Skeletal muscle tissue (tissue), 4 donors: Measurements from ENCODE around the gene IL6. TPM values are rescaled to one million over a fixed set of nuclear protein-coding genes. Genes with fewer than 3 reads are reported as not detected.
"Not testable (repeated sequence)": the region's sequence is repeated elsewhere in the genome, so short reads cannot be mapped to it uniquely, and the experiment has no call there.

Source experiments
- H3K27ac ChIP-seq: one replicate; pipeline ENCODE4 v1.7.0; 2013; ENCODE audit warnings: mild to moderate bottlenecking, low read depth, low read length, inconsistent platforms
- H3K27me3 ChIP-seq, 3 donors: one replicate each; pipeline ENCODE4 v1.7.0; 2013; ENCODE audit warnings: low read length in 3 of 3; ENCODE audit not compliant: control insufficient read depth in 3 of 3, insufficient read depth in 3 of 3
- H3K36me3 ChIP-seq, 3 donors: one replicate each; pipeline ENCODE4 v1.7.0; 2013; ENCODE audit warnings: low read length in 3 of 3; ENCODE audit not compliant: control insufficient read depth in 3 of 3, insufficient read depth in 3 of 3
- H3K4me1 ChIP-seq, 3 donors: one replicate each; pipeline ENCODE4 v1.7.0; 2013; ENCODE audit warnings: low read length in 3 of 3, mild to moderate bottlenecking in 3 of 3; ENCODE audit not compliant: control insufficient read depth in 3 of 3, insufficient read depth in 3 of 3
- H3K4me3 ChIP-seq, 3 donors: one replicate each; pipeline ENCODE4 v1.7.0; 2013; ENCODE audit warnings: low read length in 3 of 3
- H3K9ac ChIP-seq, 3 donors: one replicate each; pipeline ENCODE4 v1.7.0; 2013; ENCODE audit warnings: low read length in 3 of 3, mild to moderate bottlenecking in 3 of 3, moderate library complexity in 2 of 3, low read depth in 1 of 3
- H3K9me3 ChIP-seq, 3 donors: one replicate each; pipeline ENCODE4 v1.7.0; 2013; ENCODE audit warnings: low read length in 3 of 3; ENCODE audit not compliant: control insufficient read depth in 3 of 3
- total RNA-seq: library from RNA; depleted of rRNA; stranded (reverse); fragments of >200 nt; gene quantifications from one replicate; pipeline ENCODE4 v1.2.3, GENCODE V29; 2014
- donor health status: Osteomylitis.

The IL6 gene
- total RNA-seq, 1 donor from 2014 or later: not detected

DNA sequence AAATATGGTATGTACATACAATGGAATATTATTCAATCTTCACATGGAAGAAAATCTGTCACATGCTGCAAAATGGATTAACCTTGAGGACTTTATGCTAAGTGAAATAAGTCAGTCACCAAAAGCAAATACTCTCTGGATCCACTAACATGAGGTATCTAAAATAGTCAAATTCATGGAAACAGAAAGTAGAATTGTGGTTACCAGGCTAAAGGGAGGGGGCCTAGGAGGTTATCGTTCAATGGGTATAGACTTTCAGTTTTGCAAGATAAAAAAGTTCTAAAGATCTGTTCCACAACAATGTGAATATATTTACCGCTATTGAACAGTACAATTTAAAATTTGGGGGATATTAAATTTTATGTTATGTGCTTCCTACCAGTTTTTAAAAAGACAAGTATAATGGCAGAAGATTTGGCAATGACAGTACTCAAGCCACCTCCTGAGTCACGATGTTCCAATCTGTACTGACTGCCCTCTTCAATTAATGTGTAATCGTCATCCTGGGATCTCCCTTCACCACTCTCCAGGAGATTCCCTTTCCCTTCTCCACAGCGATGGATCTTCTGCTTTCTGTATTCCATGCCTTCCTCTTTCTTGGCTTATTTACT is 32.3 kb upstream of the IL6 start:
- Histone ChIP-seq H3K27me3 (no peaks in the 10 kb centered on the region), H3K4me1 (peaks cover 0 to 4% (median 0%) of the 10 kb centered on the region in 3 donors), H3K36me3 (no peaks in the 10 kb centered on the region), H3K27ac (no peak overlapping the region), H3K4me3 (no peak overlapping the region), H3K9ac (no peak overlapping the region), H3K9me3 (no peaks in the 10 kb centered on the region)

DNA sequence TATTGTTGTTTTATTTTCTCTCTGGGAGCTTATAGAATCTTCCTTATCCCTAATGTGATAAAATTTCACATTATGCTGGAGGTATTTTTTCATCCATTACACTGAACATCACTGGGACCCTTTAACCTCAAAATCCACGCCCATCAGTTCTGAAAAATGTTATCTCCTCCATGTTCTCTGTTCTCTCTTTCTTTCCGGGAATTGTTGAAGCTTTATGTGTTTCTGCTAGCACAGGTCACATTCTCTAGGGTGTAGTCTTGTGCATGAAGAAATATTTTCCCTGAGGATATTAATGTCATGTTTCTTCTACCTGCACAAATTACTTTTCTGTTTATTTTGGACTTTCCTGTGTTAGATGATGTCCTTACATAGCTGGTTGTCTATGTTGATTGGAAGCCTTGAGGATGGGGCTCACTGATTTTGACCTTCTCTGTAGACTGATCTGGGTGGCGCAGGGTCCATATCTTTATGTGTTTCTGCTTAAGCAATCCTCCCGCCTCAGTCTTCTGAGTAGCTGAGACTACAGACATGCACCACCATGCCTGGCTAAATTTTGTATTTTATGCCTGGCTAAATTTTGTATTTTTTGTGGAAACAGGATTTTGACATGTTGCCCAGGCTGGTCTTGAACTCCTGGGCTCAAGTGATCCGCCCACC is 31.4 kb upstream of the IL6 start:
- no peaks in the 10 kb centered on the region for H3K27me3 ChIP-seq
- no peaks in the 10 kb centered on the region for H3K36me3 ChIP-seq
- H3K4me1 ChIP-seq: peaks cover 0 to 4% (median 0%) of the 10 kb centered on the region in 3 donors
- no peak overlapping the region for H3K4me3 ChIP-seq
- no peaks in the 10 kb centered on the region for H3K9me3 ChIP-seq
- H3K9ac ChIP-seq: no peak overlapping the region
- H3K27ac ChIP-seq: no peak overlapping the region

DNA sequence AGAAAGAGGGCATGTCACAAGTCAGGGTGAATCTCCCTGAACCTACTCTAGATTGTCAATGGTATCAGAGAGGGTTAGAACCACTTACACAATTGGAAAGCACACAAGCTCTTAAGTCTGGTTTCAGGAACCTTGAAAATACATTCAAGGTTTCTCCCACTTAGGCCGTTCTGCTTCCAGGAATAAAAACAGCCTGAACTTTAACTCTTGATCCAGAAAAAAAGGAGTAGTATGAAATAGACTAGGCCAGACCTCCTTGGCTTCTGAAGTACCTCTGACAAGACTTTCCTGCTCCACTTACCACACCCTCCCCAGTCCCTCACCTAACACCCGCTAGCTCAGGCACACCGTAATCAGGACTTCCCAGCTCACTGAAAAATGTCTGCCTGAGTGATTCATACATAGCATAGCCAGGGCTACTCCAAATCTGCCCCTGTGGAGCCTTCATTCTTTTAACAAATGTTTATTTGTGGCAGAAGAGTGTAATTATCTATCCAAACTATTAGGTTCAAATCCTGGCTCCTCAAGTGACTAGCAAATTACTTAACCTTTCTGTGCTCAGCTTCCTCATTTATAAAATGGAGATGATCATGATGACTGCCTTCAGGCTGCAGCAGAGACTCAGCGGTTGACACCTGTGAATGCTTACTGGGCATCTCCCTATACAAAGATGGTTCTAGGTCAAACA is 30.3 kb upstream of the IL6 start:
- no peaks in the 10 kb centered on the region for H3K9me3 ChIP-seq
- no peaks in the 10 kb centered on the region for H3K27me3 ChIP-seq
- no peak overlapping the region for H3K4me3 ChIP-seq
- no peak overlapping the region for H3K27ac ChIP-seq
- no peaks in the 10 kb centered on the region for H3K36me3 ChIP-seq
- H3K4me1 ChIP-seq: peaks cover 0 to 4% (median 0%) of the 10 kb centered on the region in 3 donors
- H3K9ac ChIP-seq: no peak overlapping the region

DNA sequence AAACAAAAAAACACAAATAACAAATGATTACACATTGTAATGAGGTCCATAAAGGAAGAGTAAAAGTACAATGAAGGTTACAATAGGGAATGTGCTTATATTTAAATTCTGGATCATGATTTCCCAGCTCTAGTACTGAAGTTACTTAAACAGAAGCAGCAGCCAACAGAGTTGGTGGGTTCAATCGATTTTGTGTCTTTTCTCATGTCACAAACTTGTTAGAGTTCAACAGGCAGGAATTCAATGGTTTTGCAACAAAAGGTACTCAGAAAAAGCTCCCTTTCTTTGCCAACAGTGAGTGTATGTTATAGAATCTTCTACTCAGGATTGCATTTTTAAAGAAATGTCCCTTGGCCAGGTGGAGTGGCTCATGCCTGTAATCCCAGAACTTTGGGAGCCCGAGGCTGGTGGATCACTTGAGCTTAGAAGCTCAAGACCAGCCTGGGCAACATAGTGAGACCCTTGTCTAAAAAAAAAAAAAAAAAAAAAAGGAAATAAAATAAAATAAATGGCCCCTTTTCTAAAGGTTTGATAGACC is 29.6 kb upstream of the IL6 start:
- H3K9me3 ChIP-seq: no peaks in the 10 kb centered on the region
- no peaks in the 10 kb centered on the region for H3K36me3 ChIP-seq
- H3K27ac ChIP-seq: no peak overlapping the region
- no peaks in the 10 kb centered on the region for H3K27me3 ChIP-seq
- no peak overlapping the region for H3K4me3 ChIP-seq
- peaks cover 0 to 4% (median 0%) of the 10 kb centered on the region in 3 donors for H3K4me1 ChIP-seq
- H3K9ac ChIP-seq: no peak overlapping the region

DNA sequence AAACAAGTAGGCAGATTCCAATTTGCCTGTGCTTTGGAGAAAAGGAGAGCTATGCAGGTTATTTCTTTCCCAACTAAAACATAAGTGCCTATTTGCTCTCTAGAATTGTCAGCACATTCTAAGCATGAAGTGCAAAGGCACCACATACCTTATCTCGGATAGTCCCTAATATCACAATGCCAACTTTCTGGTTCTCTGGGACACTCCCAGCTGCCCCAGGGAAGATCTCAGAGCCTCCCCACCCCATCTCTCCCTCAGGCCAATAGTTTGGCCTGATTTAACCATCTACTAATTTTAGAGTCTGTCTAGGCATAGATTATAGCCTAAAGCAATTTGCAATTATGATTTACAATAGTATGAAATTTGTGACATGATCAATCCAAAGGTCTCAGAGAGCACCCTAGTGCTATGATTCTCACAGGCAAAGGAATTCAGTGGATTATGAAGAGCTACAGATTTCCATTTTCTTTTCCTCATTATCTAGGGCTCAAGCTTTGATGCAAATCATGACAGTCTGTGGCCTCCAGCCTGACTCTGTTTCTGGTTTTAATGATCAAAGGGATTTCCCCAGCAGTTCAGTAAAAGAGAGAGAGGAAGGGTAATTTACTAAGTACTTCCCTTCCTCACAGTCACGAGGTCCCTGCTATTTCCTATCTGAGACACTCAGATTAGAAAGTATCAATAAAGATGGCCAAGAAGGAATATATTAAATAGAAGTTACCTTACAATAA is 29.0 kb upstream of the IL6 start:
- peaks cover 0 to 4% (median 0%) of the 10 kb centered on the region in 3 donors for H3K4me1 ChIP-seq
- no peak overlapping the region for H3K9ac ChIP-seq
- H3K4me3 ChIP-seq: no peak overlapping the region
- H3K27me3 ChIP-seq: no peaks in the 10 kb centered on the region
- H3K36me3 ChIP-seq: no peaks in the 10 kb centered on the region
- H3K27ac ChIP-seq: no peak overlapping the region
- H3K9me3 ChIP-seq: no peaks in the 10 kb centered on the region

DNA sequence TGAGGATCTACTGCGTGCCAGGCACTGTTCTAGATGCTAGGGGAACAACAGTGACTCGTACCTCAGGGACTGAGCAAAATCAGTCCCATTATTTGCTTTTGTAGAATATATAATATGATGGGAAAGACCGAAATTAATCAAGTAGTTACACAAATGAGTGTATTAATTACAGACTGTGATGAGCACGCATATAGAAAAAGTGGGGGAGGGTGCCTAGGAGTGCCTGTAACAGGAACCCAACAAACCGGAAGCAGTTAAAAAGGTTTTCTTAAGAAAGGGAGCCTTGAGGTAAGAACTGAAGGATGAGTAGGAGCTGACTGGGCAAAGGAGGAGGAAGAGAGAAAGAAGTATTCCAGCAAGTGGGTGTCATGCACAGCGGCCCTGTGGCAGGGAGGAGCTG is 28.2 kb upstream of the IL6 start:
- no peaks in the 10 kb centered on the region for H3K36me3 ChIP-seq
- H3K4me1 ChIP-seq: peaks cover 0 to 4% (median 0%) of the 10 kb centered on the region in 3 donors
- no peaks in the 10 kb centered on the region for H3K9me3 ChIP-seq
- H3K4me3 ChIP-seq: no peak overlapping the region
- H3K9ac ChIP-seq: no peak overlapping the region
- H3K27me3 ChIP-seq: no peaks in the 10 kb centered on the region
- no peak overlapping the region for H3K27ac ChIP-seq

DNA sequence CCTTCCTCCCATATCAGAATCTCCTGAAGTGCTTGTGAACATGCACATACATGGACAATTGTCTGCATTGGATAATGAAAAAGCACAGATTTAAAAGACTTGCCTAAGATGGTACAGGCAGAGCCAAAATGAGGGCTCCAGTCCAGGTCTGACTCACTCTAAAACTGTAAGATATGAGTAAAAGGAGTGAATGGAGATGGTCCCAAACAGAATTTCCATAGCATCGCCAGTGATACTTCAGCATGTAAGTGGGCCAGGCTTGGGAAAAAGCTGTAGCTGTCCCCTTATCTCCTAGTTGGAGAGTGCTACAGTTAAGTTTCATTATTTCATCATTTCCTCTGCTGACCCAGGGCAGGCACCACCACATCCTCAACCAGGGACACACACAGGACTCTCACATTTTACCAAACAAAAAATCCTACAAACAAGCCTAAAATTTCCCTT is 26.4 kb upstream of the IL6 start:
- Histone ChIP-seq H3K9me3 (no peaks in the 10 kb centered on the region), H3K9ac (no peak overlapping the region), H3K27ac (no peak overlapping the region), H3K4me3 (no peak overlapping the region), H3K27me3 (no peaks in the 10 kb centered on the region), H3K4me1 (peaks cover 0 to 4% (median 0%) of the 10 kb centered on the region in 3 donors), H3K36me3 (no peaks in the 10 kb centered on the region)

DNA sequence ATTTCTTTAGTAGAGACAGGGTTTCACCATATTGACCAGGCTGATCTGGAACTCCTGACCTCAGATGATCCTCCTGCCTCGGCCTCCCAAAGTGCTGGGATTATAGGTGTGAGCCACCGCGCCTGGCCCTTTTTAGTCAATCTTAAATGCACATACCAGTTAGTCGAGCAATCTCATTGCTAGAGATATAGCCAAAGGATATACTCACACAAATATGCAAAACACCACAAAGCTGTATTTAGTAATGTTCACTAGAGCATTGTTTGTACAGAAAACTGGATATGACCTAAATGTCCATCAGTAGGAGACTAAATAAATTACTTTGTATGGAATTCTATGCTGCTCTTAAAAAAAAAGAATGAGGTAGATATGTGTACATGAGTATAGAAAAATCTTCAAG is 24.5 kb upstream of the IL6 start:
- H3K27ac ChIP-seq: no peak overlapping the region
- H3K4me3 ChIP-seq: no peak overlapping the region
- no peak overlapping the region for H3K9ac ChIP-seq
- no peaks in the 10 kb centered on the region for H3K9me3 ChIP-seq
- no peaks in the 10 kb centered on the region for H3K36me3 ChIP-seq
- H3K27me3 ChIP-seq: no peaks in the 10 kb centered on the region
- H3K4me1 ChIP-seq: peaks cover 0 to 4% (median 0%) of the 10 kb centered on the region in 3 donors

DNA sequence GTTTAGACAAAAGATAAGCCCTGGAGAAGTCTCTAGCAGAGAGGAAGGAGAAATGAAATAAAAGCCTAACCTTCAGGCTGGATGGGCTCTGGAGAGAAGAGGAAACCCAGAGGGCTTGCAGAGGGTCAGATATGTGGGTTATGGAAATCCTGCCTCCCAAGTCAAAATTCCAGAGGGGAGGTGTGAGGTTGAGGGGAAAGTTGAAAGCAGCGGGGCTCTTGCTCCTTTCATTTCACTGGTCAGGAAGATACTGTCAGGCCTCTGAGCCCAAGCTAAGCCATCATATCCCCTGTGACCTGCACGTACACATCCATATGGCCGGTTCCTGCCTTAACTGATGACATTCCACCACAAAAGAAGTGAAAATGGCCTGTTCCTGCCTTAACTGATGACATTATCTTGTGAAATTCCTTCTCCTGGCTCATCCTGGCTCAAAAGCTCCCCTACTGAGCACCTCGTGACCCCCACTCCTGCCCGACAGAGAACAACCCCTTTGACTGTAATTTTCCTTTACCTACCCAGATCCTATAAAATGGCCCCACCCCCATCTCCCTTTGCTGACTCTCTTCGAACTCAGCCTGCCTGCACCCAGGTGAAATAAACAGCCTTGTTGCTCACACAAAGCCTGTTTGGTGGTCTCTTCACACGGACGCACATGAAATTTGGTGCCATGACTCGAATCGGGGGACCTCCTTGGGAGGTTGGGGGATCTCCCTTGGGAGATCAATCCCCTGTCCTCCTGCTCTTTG is 23.7 kb upstream of the IL6 start:
- H3K4me1 ChIP-seq, H3K9me3 ChIP-seq, H3K9ac ChIP-seq, H3K36me3 ChIP-seq, H3K4me3 ChIP-seq, H3K27ac ChIP-seq, H3K27me3 ChIP-seq: not testable (repeated sequence)
